Stimulated activated CD4-positive, alpha-beta T cell treated with anti-CD3 and anti-CD28 coated beads, TNF-alpha, amount 100 ng/mL, for 48 hours (primary cell): ENCODE measurements around the gene PIK3R5.
"Not testable (repeated sequence)": the region's sequence is repeated elsewhere in the genome, so short reads cannot be mapped to it uniquely, and the experiment has no call there.

ENCODE experiments used
- DNase-seq, 3 donors: peaks; one replicate each; pipeline ENCODE4 v3.0.0-alpha.2; 2020; ENCODE audit warnings: low read depth in 3 of 3

PIK3R5 gene, protein sequence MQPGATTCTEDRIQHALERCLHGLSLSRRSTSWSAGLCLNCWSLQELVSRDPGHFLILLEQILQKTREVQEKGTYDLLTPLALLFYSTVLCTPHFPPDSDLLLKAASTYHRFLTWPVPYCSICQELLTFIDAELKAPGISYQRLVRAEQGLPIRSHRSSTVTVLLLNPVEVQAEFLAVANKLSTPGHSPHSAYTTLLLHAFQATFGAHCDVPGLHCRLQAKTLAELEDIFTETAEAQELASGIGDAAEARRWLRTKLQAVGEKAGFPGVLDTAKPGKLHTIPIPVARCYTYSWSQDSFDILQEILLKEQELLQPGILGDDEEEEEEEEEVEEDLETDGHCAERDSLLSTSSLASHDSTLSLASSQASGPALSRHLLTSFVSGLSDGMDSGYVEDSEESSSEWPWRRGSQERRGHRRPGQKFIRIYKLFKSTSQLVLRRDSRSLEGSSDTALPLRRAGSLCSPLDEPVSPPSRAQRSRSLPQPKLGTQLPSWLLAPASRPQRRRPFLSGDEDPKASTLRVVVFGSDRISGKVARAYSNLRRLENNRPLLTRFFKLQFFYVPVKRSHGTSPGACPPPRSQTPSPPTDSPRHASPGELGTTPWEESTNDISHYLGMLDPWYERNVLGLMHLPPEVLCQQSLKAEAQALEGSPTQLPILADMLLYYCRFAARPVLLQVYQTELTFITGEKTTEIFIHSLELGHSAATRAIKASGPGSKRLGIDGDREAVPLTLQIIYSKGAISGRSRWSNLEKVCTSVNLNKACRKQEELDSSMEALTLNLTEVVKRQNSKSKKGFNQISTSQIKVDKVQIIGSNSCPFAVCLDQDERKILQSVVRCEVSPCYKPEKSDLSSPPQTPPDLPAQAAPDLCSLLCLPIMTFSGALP

DNA sequence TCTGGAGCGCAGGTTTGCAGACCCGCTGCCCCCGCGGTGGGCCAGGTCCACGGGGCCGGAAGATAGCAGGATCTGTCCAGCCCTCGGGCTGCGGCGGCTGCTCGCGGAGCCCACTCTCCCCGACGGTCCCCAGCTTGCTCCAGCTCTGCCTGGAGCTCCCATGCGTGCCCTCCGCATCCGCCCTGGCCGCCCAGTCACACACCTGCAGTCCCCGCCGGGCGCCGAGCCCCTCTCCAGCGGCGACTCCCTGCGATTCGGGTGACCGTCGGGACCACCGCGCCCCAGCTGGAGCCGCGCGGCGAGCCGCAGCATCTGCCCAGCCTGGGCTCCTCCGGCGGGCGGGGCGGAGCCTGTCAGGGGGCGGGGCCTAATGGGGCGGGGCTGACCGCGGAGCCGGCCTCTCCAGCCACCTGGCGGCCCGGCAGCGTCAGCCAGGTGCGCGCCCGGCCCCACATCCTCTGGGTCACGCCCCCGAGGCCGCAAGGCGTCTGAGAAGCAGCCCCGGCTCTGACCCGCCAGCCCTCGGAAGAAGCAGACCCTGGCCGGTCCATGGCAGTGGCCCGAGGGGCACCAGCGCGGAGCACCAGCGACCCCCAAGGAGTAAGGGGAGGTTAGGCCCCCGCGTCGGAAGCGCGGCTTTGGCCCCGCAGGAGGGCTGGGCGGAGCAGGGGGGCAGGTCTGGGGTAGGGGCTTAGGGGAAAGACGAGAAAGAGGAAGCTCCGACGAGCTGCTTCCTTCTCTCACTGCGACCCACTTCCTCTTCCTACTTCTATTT is at the start of gene PIK3R5:
PIK3R5 (minus strand) TSS at position 314 of the 775 bp plus-strand sequence. CDS start 54,213 bp downstream, outside the sequence.
- peak; percentile 61 to 83 (median 63) for DNase-seq

GRCh38 chr17:9011001-9011400 is 45.5 kb upstream of the PIK3R5 start:
- no peak for DNase-seq

DNA sequence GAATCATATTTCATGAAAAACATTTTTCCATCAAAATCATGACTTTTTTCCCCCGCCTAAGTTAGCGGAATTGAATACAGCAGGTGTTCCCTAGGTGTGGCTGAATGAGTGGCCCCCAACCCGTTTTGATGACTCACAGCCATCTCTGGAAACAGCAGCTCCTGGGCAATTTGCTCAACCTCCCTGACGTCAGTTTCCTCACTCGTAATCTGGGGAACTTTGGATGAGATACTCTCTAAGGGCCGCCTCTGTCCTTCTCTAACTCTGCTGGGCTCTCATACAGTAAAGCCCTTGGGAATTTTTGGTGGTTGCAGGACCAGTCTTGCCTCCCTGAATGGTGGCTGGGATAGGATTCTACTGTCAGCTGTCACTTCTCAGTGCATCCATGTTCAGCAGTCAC is 44.2 kb upstream of the PIK3R5 start:
- no peak for DNase-seq

DNA sequence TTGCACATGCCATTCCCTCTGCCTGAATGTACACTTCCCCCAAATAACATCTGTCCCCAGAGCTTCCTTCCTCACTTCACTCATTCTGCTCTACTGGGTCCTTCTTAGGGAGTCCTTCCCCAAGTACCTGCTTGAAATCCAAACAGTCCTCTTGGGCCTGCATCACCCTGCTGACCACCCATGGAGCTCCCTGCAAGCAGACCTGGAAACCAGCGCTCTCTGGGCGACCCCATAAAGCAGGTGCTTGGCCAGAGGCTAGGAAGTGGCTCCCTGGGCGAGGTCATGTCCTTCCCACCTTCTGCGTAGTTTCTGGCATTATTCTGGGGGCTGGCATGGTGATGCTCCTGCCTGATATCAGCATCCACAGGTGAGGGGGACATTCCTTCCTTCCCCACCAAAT is 43.6 kb upstream of the PIK3R5 start:
- DNase-seq: no peak

DNA sequence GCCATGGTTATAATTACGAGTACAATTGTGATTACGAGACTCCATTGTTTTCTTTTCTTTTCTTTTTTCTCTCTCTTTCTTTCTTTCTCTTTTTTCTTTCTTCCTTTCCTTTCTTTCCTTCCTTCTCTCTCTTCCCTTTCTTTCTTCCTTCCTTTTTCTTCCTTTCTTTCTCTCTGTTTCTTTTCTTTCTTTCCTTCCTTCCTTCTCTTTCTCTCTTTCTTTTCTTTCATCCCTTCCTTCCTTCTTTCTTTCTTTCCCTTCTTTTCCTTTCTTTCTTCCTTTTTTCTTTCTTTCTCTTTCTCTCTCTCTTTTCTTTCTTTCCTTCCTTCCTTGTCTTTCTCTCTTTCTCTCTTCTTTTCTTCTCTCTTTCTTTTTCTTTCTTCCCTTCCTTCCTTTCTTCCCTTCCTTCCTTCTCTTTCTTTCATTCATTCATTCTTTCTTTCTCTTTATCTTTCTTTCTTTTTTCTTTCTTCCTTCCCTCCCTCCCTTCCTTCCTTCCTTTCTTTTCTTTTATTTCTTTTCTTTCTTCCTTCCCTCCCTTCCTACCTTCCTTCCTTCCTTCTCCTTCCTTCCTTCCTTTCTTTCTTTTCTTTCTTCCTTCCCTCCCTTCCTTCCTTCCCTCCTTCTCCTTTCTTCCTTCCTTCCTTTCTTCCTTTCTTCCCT is 41.7 kb upstream of the PIK3R5 start:
- DNase-seq: no peak

DNA sequence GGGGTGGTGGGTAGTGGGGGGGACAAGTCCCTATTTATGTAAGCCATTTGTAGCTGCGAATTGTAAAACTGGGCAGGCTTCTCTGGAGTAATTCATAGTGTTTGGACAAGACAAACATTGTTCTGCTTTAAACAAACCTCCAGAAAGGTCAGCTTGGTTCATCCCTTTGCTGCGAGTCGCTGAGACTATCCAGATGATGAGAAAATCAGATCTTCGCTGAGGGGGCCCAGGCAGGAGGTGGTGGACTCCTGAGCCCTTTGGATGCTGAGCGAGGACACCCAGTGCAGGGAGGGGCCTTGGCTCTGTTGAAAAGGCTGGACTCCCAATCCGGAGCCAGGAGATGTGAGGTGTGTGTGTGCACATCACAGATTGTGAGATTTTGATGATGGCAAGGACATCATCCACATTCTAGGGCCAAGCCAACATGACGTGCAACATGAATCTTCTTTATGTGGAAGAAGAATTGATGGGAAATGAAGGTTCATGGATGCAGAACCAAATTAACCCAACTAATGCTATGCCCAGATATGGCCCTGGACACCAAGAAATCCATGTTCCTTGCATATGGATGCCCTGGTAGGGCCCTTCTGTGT is 40.8 kb upstream of the PIK3R5 start:
- no peak for DNase-seq

- no peak for DNase-seq
These were observed 39.4 kb upstream of the PIK3R5 start for GRCh38 chr17:9004961-9005285.

- no peak for DNase-seq
These were observed 38.8 kb upstream of the PIK3R5 start for GRCh38 chr17:9004132-9004960.

DNA sequence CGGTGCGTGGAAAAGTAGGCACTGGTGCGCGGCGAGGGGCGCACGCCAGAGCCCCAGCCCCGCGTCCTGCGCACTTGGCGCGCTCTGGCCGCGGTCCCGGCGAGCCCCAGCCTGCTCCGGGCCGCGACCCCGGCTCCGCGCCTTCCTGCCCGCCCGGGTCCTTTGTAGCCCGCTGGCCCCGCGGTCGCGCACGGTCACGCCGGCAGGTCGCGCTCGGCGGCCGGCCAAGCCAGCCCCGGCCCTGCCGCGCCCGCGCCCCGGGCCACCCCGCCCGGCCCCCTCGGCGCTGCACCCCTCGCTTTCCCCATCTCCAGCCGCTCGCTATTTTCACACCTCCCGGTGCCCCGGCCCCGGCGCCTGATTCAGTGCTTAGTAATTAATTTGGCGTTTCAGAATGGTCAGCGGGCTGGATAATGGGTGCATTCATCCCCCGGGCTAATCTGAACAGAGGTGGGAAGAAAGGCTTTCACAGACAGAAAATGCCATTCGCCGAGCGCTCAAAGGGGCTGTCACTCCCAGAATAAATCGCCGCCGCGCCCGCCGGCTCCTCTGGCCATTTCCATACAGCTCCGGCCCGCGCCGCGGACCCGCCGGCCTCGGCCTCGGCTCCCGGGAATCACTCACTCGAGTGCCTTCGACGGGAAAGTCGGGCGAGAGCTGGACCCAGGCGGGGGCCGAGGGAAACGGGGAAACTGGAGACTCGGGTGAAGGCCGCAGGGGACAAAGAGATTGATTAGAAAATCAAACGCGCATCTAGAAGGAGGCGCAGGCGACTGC is 38.0 kb upstream of the PIK3R5 start:
- no peak for DNase-seq

GRCh38 chr17:9002606-9003354 is 37.3 kb upstream of the PIK3R5 start:
- DNase-seq: no peak

- no peak for DNase-seq
These were observed 36.7 kb upstream of the PIK3R5 start for GRCh38 chr17:9002227-9002605.

- no peak for DNase-seq
These were observed 36.1 kb upstream of the PIK3R5 start for GRCh38 chr17:9001559-9001958.

DNA sequence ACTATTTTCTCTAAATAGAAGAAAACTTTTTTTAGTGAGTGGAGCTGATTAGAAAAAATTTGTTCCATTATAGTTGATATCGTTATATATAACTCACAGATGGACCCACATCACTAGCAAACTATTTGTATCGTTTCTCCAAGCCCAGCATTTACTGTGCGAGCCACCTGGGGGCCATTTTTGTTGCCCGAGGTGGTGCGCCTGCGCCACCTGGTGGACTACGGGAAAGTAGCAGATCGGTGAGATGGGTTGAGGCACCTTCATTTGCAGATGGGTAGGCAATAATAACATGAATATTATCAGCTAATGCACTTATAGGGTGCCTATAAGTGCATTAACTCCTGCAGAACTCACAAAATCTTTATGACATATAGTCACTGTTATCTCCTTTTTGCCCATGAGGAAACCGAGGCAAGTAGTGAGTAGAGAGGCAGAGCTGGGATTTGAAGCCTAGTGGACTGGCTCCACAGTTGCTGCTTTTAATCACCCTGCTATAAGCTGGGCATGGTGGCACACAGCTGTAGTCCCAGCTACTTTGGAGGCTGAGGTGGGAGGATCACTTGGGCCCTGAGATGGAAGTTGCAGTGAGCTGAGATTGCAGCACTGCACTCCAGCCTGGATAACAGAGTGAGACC is 32.6 kb upstream of the PIK3R5 start:
- peak; percentile 56 to 67 (median 66) for DNase-seq

GRCh38 chr17:8995711-8996110 is 30.2 kb upstream of the PIK3R5 start:
- no peak for DNase-seq

DNA sequence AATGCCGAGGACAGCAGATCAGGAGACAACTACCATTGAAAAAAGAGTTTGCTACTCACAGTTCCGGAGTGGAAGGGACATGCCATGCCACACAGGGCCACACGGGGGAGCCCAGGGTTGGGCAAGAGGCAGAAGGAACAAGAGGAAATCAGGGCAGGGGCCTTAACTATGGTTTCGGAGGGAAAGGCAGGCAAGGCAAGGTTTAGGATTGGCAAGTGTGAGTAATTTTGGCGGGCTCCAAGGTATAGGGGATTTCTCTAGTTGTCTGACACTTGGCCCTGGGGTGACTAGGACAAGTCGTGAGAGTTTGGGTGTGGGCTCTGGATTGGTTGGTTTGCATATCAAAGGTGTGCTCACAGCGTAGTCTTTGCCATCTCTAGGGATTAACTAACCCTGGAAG is 28.8 kb upstream of the PIK3R5 start:
- DNase-seq: peak; percentile 46 to 73 (median 47)

GRCh38 chr17:8991514-8992285 is 26.2 kb upstream of the PIK3R5 start:
- DNase-seq: peak; percentile 48 to 76 (median 67)

DNA sequence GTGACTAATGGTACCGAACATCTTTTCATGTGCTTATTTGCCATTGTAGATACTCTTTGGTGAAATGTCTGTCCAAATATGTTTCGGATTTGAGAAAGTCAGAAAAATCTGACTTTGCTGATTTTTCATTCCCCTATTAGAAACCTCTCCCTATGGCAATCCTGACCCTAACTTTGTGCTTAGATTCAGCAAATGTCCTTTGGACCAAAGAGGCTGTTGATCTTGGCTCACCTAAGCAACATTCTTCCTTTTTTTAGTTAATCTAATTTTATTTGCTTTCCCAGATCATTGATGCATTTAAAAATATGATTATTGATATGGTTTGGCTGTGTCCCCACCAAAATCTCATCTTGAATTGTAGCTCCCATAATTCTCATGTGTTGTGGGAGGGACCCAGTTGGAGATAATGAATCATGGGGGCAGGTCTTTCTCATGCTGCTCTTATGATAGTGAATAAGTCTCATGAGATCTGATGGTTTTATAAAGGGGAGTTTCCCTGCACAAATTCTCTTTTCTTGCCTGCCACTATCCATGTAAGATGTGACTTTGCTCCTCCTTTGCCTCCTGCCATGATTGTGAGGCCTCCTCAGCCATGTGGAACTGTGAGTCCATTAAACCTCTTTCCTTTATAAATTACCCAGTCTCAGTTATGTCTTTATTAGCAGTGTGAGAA is 22.9 kb upstream of the PIK3R5 start:
- DNase-seq: not testable (repeated sequence)
